Astrocyte (in vitro differentiated cells and primary cell): ENCODE measurements around the gene PPP1R1B. TPM values are rescaled to one million over a fixed set of nuclear protein-coding genes. Genes with fewer than 3 reads are reported as not detected.

ENCODE experiments used
- DNase-seq: peaks from one replicate; pipeline ENCODE4 v3.0.0-alpha.2; 2010; ENCODE audit warnings: low read depth
- FAIRE-seq: peaks from 2 replicates; lab custom pipeline; 2011; peaks lifted over from hg19 to GRCh38; lab: Jason Lieb, UNC
- H2AFZ ChIP-seq: 2 replicates; pipeline ENCODE4 v1.6.0; 2012; ENCODE audit warnings: low read depth, low read length, inconsistent platforms
- H3K27ac ChIP-seq: 2 replicates; pipeline ENCODE4 v1.5.1; 2011; ENCODE audit warnings: low read depth, low read length, inconsistent platforms
- H3K27me3 ChIP-seq: 2 replicates; pipeline ENCODE4 v1.6.0; 2011; ENCODE audit warnings: low read length, inconsistent platforms; ENCODE audit not compliant: insufficient read depth
- H3K36me3 ChIP-seq: 2 replicates; pipeline ENCODE4 v1.5.1; 2011; ENCODE audit warnings: low read length, inconsistent platforms; ENCODE audit not compliant: insufficient read depth
- H3K4me1 ChIP-seq: 2 replicates; pipeline ENCODE4 v1.5.1; 2011; ENCODE audit warnings: low read length, inconsistent platforms; ENCODE audit not compliant: insufficient read depth
- H3K4me2 ChIP-seq: 2 replicates; pipeline ENCODE4 v1.6.0; 2012; ENCODE audit warnings: low read length, inconsistent platforms
- H3K4me3 ChIP-seq: 2 replicates; pipeline ENCODE4 v1.5.1; 2011; ENCODE audit warnings: low read depth, mild to moderate bottlenecking, low read length, inconsistent platforms; ENCODE audit not compliant: insufficient read depth
- H3K79me2 ChIP-seq: 2 replicates; pipeline ENCODE4 v1.6.0; 2012; ENCODE audit warnings: mild to moderate bottlenecking, low read length, inconsistent platforms; ENCODE audit not compliant: insufficient read depth
- H3K9ac ChIP-seq: 2 replicates; pipeline ENCODE4 v1.6.0; 2012; ENCODE audit warnings: mild to moderate bottlenecking, low read length, inconsistent platforms
- H3K9me3 ChIP-seq: 2 replicates; pipeline ENCODE4 v1.5.1; 2012; ENCODE audit warnings: low read depth, mild to moderate bottlenecking, low read length, inconsistent platforms; ENCODE audit not compliant: insufficient read depth
- H4K20me1 ChIP-seq: 2 replicates; pipeline ENCODE4 v1.6.0; 2012; ENCODE audit warnings: low read length, inconsistent platforms; ENCODE audit not compliant: insufficient read depth
- H3K27ac Mint-ChIP-seq: one replicate; pipeline ENCODE4 v1.8.0; 2021; ENCODE audit warnings: mild to moderate bottlenecking, mixed read lengths; ENCODE audit not compliant: unreplicated experiment
- H3K27me3 Mint-ChIP-seq: one replicate; pipeline ENCODE4 v1.8.0; 2021; ENCODE audit warnings: low read depth, mixed read lengths; ENCODE audit not compliant: unreplicated experiment
- H3K36me3 Mint-ChIP-seq: one replicate; pipeline ENCODE4 v1.8.0; 2021; ENCODE audit warnings: low read depth, mixed read lengths; ENCODE audit not compliant: unreplicated experiment
- H3K4me1 Mint-ChIP-seq: one replicate; pipeline ENCODE4 v1.8.0; 2021; ENCODE audit warnings: low read depth, mixed read lengths; ENCODE audit not compliant: unreplicated experiment
- H3K4me3 Mint-ChIP-seq: one replicate; pipeline ENCODE4 v1.8.0; 2021; ENCODE audit warnings: mild to moderate bottlenecking, moderate library complexity, mixed read lengths; ENCODE audit not compliant: unreplicated experiment
- H3K9me3 Mint-ChIP-seq: one replicate; pipeline ENCODE4 v1.8.0; 2021; ENCODE audit warnings: mild to moderate bottlenecking, mixed read lengths; ENCODE audit not compliant: unreplicated experiment
- EZH2 ChIP-seq: IDR thresholded peaks from 2 replicates; pipeline ENCODE4 v1.6.1; 2012; ENCODE audit warnings: mild to moderate bottlenecking, low read length, inconsistent platforms; ENCODE audit not compliant: insufficient read depth
- total RNA-seq: library from RNA; stranded (reverse); gene quantifications from 2 replicates; pipeline ENCODE4 v1.2.1, GENCODE V29; 2021
- TF ChIP-seq, protein P1 (sequence below): IDR thresholded peaks from 2 replicates; pipeline ENCODE4 v1.5.1; 2011; ENCODE audit warnings: low read depth, mild to moderate bottlenecking, inconsistent platforms, low read length, moderate library complexity; ENCODE audit not compliant: insufficient read depth

PPP1R1B gene
- total RNA-seq, 1 donor from 2014 or later: 0.39 TPM

- no peak overlapping the region for H3K4me2 ChIP-seq
Measured at GRCh38 chr17:39607057-39607850, 19.5 kb upstream of the PPP1R1B start.

DNA sequence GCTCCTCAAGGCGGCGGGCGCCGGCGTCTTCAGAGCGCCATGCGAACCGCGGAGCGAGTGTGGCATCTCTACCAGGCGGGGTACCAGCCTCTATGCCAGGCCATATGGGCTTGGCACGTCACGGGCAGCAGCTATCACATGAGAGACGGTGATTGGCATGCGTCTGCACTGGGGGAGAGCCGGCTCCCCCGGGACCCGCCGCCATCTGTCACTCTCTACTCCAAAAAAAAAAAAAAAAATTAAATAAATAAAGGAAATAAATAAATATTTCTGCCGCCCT, 19.0 kb upstream of the PPP1R1B start, which contains the start of gene NEUROD2:
TSS of gene NEUROD2 (minus strand) at position 70 of the 280 bp plus-strand sequence. CDS start 1,321 bp downstream, outside the sequence.
- Mint-ChIP-seq H3K27ac (no peak within 1 kb of the TSS), H3K4me1 (no peaks in the 10 kb centered on the region), H3K27me3 (peaks cover 65% of the 10 kb centered on the region), H3K9me3 (no peaks in the 10 kb centered on the region), H3K4me3 (no peak within 1 kb of the TSS), H3K36me3 (no peaks in the 10 kb centered on the region)
- DNase-seq (no peak), FAIRE-seq (no peak)
- no peak within 1 kb of the TSS for H3K27ac ChIP-seq
- H3K36me3 ChIP-seq: no peaks in the 10 kb centered on the region
- H3K27me3 ChIP-seq: peaks cover 73% of the 10 kb centered on the region
- peaks cover 3% of the 10 kb centered on the region for H4K20me1 ChIP-seq
- no peaks in the 10 kb centered on the region for H3K4me1 ChIP-seq
- H3K9me3 ChIP-seq: no peaks in the 10 kb centered on the region
- H3K4me2 ChIP-seq: no peak within 1 kb of the TSS
- no peak within 1 kb of the TSS for H2AFZ ChIP-seq
- no peaks in the 10 kb centered on the region for H3K79me2 ChIP-seq
- no peak within 1 kb of the TSS for H3K4me3 ChIP-seq
- TF ChIP-seq, protein P1, sequence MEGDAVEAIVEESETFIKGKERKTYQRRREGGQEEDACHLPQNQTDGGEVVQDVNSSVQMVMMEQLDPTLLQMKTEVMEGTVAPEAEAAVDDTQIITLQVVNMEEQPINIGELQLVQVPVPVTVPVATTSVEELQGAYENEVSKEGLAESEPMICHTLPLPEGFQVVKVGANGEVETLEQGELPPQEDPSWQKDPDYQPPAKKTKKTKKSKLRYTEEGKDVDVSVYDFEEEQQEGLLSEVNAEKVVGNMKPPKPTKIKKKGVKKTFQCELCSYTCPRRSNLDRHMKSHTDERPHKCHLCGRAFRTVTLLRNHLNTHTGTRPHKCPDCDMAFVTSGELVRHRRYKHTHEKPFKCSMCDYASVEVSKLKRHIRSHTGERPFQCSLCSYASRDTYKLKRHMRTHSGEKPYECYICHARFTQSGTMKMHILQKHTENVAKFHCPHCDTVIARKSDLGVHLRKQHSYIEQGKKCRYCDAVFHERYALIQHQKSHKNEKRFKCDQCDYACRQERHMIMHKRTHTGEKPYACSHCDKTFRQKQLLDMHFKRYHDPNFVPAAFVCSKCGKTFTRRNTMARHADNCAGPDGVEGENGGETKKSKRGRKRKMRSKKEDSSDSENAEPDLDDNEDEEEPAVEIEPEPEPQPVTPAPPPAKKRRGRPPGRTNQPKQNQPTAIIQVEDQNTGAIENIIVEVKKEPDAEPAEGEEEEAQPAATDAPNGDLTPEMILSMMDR: no peak
- TF ChIP-seq EZH2: no peak
- no peak within 1 kb of the TSS for H3K9ac ChIP-seq

More at GRCh38 chr17:39607057-39607850, 19.5 kb upstream of the PPP1R1B start:
- Histone ChIP-seq H3K4me3 (no peak overlapping the region), H2AFZ (no peak overlapping the region), H3K27ac (no peak overlapping the region), H3K27me3 (peaks cover 77% of the 10 kb centered on the region), H3K9ac (no peak overlapping the region), H3K79me2 (no peaks in the 10 kb centered on the region), H4K20me1 (peaks cover 4% of the 10 kb centered on the region), H3K4me1 (no peaks in the 10 kb centered on the region), H3K9me3 (no peaks in the 10 kb centered on the region), H3K36me3 (no peaks in the 10 kb centered on the region)
- no peak overlapping the region for H3K27ac Mint-ChIP-seq
- H3K27me3 Mint-ChIP-seq: peaks cover 69% of the 10 kb centered on the region
- no peaks in the 10 kb centered on the region for H3K4me1 Mint-ChIP-seq
- no peaks in the 10 kb centered on the region for H3K36me3 Mint-ChIP-seq
- H3K4me3 Mint-ChIP-seq: no peak overlapping the region
- no peak for DNase-seq
- TF ChIP-seq, protein P1: no peak
- TF ChIP-seq EZH2: peak; percentile 85
- no peaks in the 10 kb centered on the region for H3K9me3 Mint-ChIP-seq
- FAIRE-seq: no peak
